HG03066 (cell line): ENCODE results near the gene PKP2.
"Not testable (repeated sequence)": the region's sequence is repeated elsewhere in the genome, so short reads cannot be mapped to it uniquely, and the experiment has no call there.

Experiments
- ATAC-seq: cut with Tn5 transposase; IDR thresholded peaks from one replicate; pipeline ENCODE4 v1.9.1; 2021; ENCODE audit warnings: low read depth; ENCODE audit not compliant: unreplicated experiment

PKP2 gene

GRCh38 chr12:32868885-32869284 is 27.7 kb downstream of the PKP2 start:
- ATAC-seq, result no peak

- no peak for ATAC-seq
These were observed 31.8 kb downstream of the PKP2 start for GRCh38 chr12:32864731-32865130.

GRCh38 chr12:32863128-32863527 is 33.4 kb downstream of the PKP2 start:
- no peak for ATAC-seq

GRCh38 chr12:32861658-32862057 is 34.9 kb downstream of the PKP2 start:
- not testable (repeated sequence) for ATAC-seq

GRCh38 chr12:32860192-32860591 is 36.4 kb downstream of the PKP2 start:
- ATAC-seq, result no peak

- ATAC-seq, result no peak
These were observed 37.2 kb downstream of the PKP2 start for GRCh38 chr12:32859389-32859788.

- ATAC-seq, result no peak
These were observed 41.9 kb downstream of the PKP2 start for GRCh38 chr12:32854716-32855115.

GRCh38 chr12:32854097-32854496 is 42.5 kb downstream of the PKP2 start:
- ATAC-seq, result no peak

- no peak for ATAC-seq
These were observed 49.3 kb downstream of the PKP2 start for GRCh38 chr12:32847287-32847686.

GRCh38 chr12:32846053-32846452 is 50.5 kb downstream of the PKP2 start:
- ATAC-seq, result no peak

GRCh38 chr12:32843528-32844095 is 53.0 kb downstream of the PKP2 start:
- no peak for ATAC-seq

- ATAC-seq, result no peak
These were observed 55.5 kb downstream of the PKP2 start for GRCh38 chr12:32841061-32841460.

- no peak for ATAC-seq
These were observed 56.7 kb downstream of the PKP2 start for GRCh38 chr12:32839828-32840227.

GRCh38 chr12:32837974-32838373 is 58.6 kb downstream of the PKP2 start:
- ATAC-seq, result no peak

GRCh38 chr12:32836710-32837109 is 59.9 kb downstream of the PKP2 start:
- no peak for ATAC-seq

GRCh38 chr12:32834122-32834521 is 62.5 kb downstream of the PKP2 start:
- no peak for ATAC-seq

GRCh38 chr12:32828552-32828951 is 68.0 kb downstream of the PKP2 start:
- no peak for ATAC-seq

GRCh38 chr12:32828120-32828519 is 68.5 kb downstream of the PKP2 start:
- ATAC-seq, result no peak

- ATAC-seq, result no peak
These were observed 69.7 kb downstream of the PKP2 start for GRCh38 chr12:32826807-32827412.

GRCh38 chr12:32824596-32824995 is 72.0 kb downstream of the PKP2 start:
- ATAC-seq, result no peak

- no peak for ATAC-seq
These were observed 74.2 kb downstream of the PKP2 start for GRCh38 chr12:32822344-32822743.

GRCh38 chr12:32821710-32822109 is 74.9 kb downstream of the PKP2 start:
- ATAC-seq, result no peak

GRCh38 chr12:32821293-32821692 is 75.3 kb downstream of the PKP2 start:
- no peak for ATAC-seq
